GM23338 (cell line): Measurements from ENCODE around the gene CAAP1. TPM values are rescaled to one million over a fixed set of nuclear protein-coding genes. Genes with fewer than 3 reads are reported as not detected.

Experiments used
- ATAC-seq: fragments of 200-7000 bp; cut with Tn5 transposase; 3 replicates; pipeline ENCODE4 v1.9.1; 2020
- DNase-seq: peaks from one replicate; pipeline ENCODE4 v3.0.0-alpha.2; 2015; ENCODE audit warnings: low spot score
- H2AFZ ChIP-seq: fragments of 200-600 bp; sonication (generic); 2 replicates; pipeline ENCODE4 v1.8.0; 2016; ENCODE audit warnings: antibody characterized with exemption, mild to moderate bottlenecking, moderate library complexity
- H3F3A ChIP-seq: fragments of 200-600 bp; sonication (generic); replicated peaks from 2 replicates; pipeline ENCODE4 v1.8.0; 2017; ENCODE audit warnings: antibody characterized with exemption, mixed run types, low read depth
- H3K27ac ChIP-seq: fragments of 200-600 bp; sonication (generic); 2 replicates; pipeline ENCODE4 v1.6.1; 2016; ENCODE audit warnings: low read depth
- H3K27me3 ChIP-seq: fragments of 200-600 bp; sonication (generic); 2 replicates; pipeline ENCODE4 v1.8.0; 2016; ENCODE audit warnings: mild to moderate bottlenecking, mixed run types, moderate library complexity; ENCODE audit not compliant: insufficient read depth
- H3K36me3 ChIP-seq: fragments of 200-600 bp; sonication (generic); 2 replicates; pipeline ENCODE4 v1.8.0; 2016; ENCODE audit warnings: mild to moderate bottlenecking; ENCODE audit not compliant: insufficient read depth
- H3K4me1 ChIP-seq: fragments of 200-600 bp; sonication (generic); 2 replicates; pipeline ENCODE4 v1.8.0; 2016; ENCODE audit warnings: mild to moderate bottlenecking, moderate library complexity; ENCODE audit not compliant: insufficient read depth
- H3K4me2 ChIP-seq: fragments of 200-600 bp; sonication (generic); 2 replicates; pipeline ENCODE4 v1.7.1; 2017; ENCODE audit warnings: mixed run types
- H3K4me3 ChIP-seq: fragments of 200-600 bp; sonication (generic); 2 replicates; pipeline ENCODE4 v1.6.1; 2016; ENCODE audit warnings: mixed run types
- H3K79me2 ChIP-seq: fragments of 200-600 bp; sonication (generic); replicated peaks from 2 replicates; pipeline ENCODE4 v1.8.0; 2017; ENCODE audit warnings: mild to moderate bottlenecking; ENCODE audit not compliant: insufficient read depth
- H3K9me2 ChIP-seq: fragments of 200-600 bp; sonication (generic); 2 replicates; pipeline ENCODE4 v1.8.0; 2017; ENCODE audit not compliant: insufficient read depth
- H4K20me1 ChIP-seq: fragments of 200-600 bp; sonication (generic); replicated peaks from 2 replicates; pipeline ENCODE4 v1.8.0; 2017; ENCODE audit warnings: mild to moderate bottlenecking; ENCODE audit not compliant: insufficient read depth
- H3K27ac Mint-ChIP-seq: 2 replicates; pipeline ENCODE4 v1.8.0; 2020; ENCODE audit warnings: inconsistent platforms, mild to moderate bottlenecking, moderate library complexity, mixed read lengths
- H3K27me3 Mint-ChIP-seq: 3 replicates; pipeline ENCODE4 v1.8.0; 2022; ENCODE audit warnings: low read depth, mild to moderate bottlenecking, moderate library complexity, mixed read lengths, inconsistent platforms; ENCODE audit not compliant: insufficient read depth, poor library complexity
- H3K36me3 Mint-ChIP-seq: 3 replicates; pipeline ENCODE4 v1.8.0; 2021; ENCODE audit warnings: low read depth, mild to moderate bottlenecking, inconsistent platforms, moderate library complexity, mixed read lengths
- H3K4me1 Mint-ChIP-seq: 3 replicates; pipeline ENCODE4 v1.8.0; 2020; ENCODE audit warnings: mild to moderate bottlenecking, inconsistent platforms, mixed read lengths
- H3K4me3 Mint-ChIP-seq: 3 replicates; pipeline ENCODE4 v1.8.0; 2021; ENCODE audit warnings: moderate library complexity, mild to moderate bottlenecking, inconsistent platforms, mixed read lengths
- H3K9me3 Mint-ChIP-seq: 3 replicates; pipeline ENCODE4 v1.8.0; 2020; ENCODE audit warnings: moderate library complexity, mild to moderate bottlenecking, inconsistent platforms, mixed read lengths
- CREB1 ChIP-seq: fragments of 250-450 bp; sonication (Bioruptor Pico); IDR thresholded peaks from 2 replicates; pipeline ENCODE4 v1.5.0; 2020; ENCODE audit warnings: low read depth, mild to moderate bottlenecking, moderate library complexity
- EZH2 ChIP-seq: fragments of 200-600 bp; sonication (generic); IDR thresholded peaks from one replicate; pipeline ENCODE4 v1.8.0; 2017; ENCODE audit warnings: antibody characterized with exemption, mild to moderate bottlenecking, low read depth; ENCODE audit not compliant: unreplicated experiment
- EZH2phosphoT487 ChIP-seq: fragments of 200-600 bp; sonication (generic); IDR thresholded peaks from one replicate; pipeline ENCODE4 v1.8.1; 2018; ENCODE audit warnings: antibody characterized with exemption; ENCODE audit not compliant: unreplicated experiment
- JUNB ChIP-seq: IDR thresholded peaks from one replicate; pipeline ENCODE4 v1.6.1; 2016; ENCODE audit warnings: antibody characterized with exemption; ENCODE audit not compliant: unreplicated experiment
- NANOG ChIP-seq: IDR thresholded peaks from 2 replicates; pipeline ENCODE4 v1.6.1; 2016; ENCODE audit warnings: antibody characterized with exemption, borderline replicate concordance
- POLR2AphosphoS5 ChIP-seq: IDR thresholded peaks from 2 replicates; pipeline ENCODE4 v1.6.1; 2016; ENCODE audit warnings: antibody characterized with exemption, low read depth
- STAT1 ChIP-seq: IDR thresholded peaks from one replicate; pipeline ENCODE4 v1.6.1; 2016; ENCODE audit warnings: antibody characterized with exemption; ENCODE audit not compliant: unreplicated experiment
- ZNF114 ChIP-seq: fragments of 250-450 bp; sonication (Bioruptor Pico); IDR thresholded peaks from 2 replicates; pipeline ENCODE4 v1.5.0; 2020; ENCODE audit warnings: mild to moderate bottlenecking, moderate library complexity
- ZNF331 ChIP-seq: fragments of 250-450 bp; sonication (Bioruptor Pico); IDR thresholded peaks from 2 replicates; pipeline ENCODE4 v1.5.0; 2020; ENCODE audit warnings: low read depth, mild to moderate bottlenecking, moderate library complexity
- polyA plus RNA-seq: library from polyadenylated mRNA; unstranded; fragments of >200 nt; fragmentation: Nextera tagmentation; extraction: Ambion mirVana; gene quantifications from 2 replicates; pipeline ENCODE4 v1.2.1, GENCODE V29; 2016
- total RNA-seq: library from RNA; depleted of rRNA; stranded (reverse); fragments of >200 nt; shearing (Covaris generic); gene quantifications from 2 replicates; pipeline ENCODE4 v1.2.3, GENCODE V29; 2014
- TF ChIP-seq, protein P1 (sequence below): fragments of 250-450 bp; sonication (Bioruptor Pico); IDR thresholded peaks from 2 replicates; pipeline ENCODE4 v1.5.0; 2020; ENCODE audit warnings: mild to moderate bottlenecking, moderate library complexity
- TF ChIP-seq, protein P2 (sequence below): IDR thresholded peaks from 2 replicates; pipeline ENCODE4 v1.6.1; 2016; ENCODE audit warnings: antibody characterized with exemption
- TF ChIP-seq, protein P3 (sequence below): IDR thresholded peaks from one replicate; pipeline ENCODE4 v1.6.1; 2018; ENCODE audit warnings: antibody characterized with exemption; ENCODE audit not compliant: unreplicated experiment
- TF ChIP-seq, protein P4 (sequence below), 2 experiments: fragments of 200-600 bp in 1 of 2; sonication (generic) in 1 of 2; conservative IDR thresholded peaks; 2 replicates each; pipeline versions ENCODE4 v1.5.1 to v1.6.1; 2016 to 2017; ENCODE audit warnings: antibody characterized with exemption in 2 of 2, low read depth in 2 of 2, mild to moderate bottlenecking in 2 of 2, moderate library complexity in 1 of 2

Gene CAAP1
- total and polyA plus RNA-seq, 2 experiments from 2014 or later, result 47.9 to 59.7 TPM

DNA sequence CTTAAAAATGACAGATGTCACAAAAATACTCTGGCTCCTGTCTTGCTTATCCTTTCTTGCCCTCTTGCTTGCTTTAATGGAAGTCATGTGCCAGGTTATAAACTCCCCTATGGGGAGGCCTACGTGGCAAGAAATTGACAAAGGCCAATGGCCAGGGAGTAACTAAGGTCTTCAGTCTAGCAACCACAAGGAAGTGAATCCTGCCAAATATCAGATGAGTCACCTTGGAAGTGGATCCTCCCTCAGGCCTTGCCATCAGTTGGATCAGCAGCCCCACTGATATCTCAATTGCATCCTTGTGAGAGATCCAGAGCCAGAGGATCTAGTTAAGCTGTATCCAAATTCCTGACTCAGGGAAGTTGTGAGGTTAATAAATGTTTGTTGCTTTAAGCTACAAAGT lies 82.8 kb downstream of the CAAP1 start:
- H3K4me2 ChIP-seq, result no peak overlapping the region

More for the DNA sequence above, 82.8 kb downstream of the CAAP1 start:
- Histone ChIP-seq H3K79me2 (no peaks in the 10 kb centered on the region), H3K9me2 (peaks cover 4% of the 10 kb centered on the region), H2AFZ (no peak overlapping the region), H3K4me3 (no peak overlapping the region), H3K27ac (no peak overlapping the region), H3K4me1 (no peaks in the 10 kb centered on the region), H3K36me3 (no peaks in the 10 kb centered on the region), H3F3A (no peaks in the 10 kb centered on the region), H4K20me1 (no peaks in the 10 kb centered on the region), H3K27me3 (no peaks in the 10 kb centered on the region)
- no peak for DNase-seq
- H3K36me3 Mint-ChIP-seq, result no peaks in the 10 kb centered on the region
- H3K27me3 Mint-ChIP-seq, result no peaks in the 10 kb centered on the region
- no peaks in the 10 kb centered on the region for H3K4me1 Mint-ChIP-seq
- ATAC-seq, result no peak
- TF ChIP-seq, protein P1, sequence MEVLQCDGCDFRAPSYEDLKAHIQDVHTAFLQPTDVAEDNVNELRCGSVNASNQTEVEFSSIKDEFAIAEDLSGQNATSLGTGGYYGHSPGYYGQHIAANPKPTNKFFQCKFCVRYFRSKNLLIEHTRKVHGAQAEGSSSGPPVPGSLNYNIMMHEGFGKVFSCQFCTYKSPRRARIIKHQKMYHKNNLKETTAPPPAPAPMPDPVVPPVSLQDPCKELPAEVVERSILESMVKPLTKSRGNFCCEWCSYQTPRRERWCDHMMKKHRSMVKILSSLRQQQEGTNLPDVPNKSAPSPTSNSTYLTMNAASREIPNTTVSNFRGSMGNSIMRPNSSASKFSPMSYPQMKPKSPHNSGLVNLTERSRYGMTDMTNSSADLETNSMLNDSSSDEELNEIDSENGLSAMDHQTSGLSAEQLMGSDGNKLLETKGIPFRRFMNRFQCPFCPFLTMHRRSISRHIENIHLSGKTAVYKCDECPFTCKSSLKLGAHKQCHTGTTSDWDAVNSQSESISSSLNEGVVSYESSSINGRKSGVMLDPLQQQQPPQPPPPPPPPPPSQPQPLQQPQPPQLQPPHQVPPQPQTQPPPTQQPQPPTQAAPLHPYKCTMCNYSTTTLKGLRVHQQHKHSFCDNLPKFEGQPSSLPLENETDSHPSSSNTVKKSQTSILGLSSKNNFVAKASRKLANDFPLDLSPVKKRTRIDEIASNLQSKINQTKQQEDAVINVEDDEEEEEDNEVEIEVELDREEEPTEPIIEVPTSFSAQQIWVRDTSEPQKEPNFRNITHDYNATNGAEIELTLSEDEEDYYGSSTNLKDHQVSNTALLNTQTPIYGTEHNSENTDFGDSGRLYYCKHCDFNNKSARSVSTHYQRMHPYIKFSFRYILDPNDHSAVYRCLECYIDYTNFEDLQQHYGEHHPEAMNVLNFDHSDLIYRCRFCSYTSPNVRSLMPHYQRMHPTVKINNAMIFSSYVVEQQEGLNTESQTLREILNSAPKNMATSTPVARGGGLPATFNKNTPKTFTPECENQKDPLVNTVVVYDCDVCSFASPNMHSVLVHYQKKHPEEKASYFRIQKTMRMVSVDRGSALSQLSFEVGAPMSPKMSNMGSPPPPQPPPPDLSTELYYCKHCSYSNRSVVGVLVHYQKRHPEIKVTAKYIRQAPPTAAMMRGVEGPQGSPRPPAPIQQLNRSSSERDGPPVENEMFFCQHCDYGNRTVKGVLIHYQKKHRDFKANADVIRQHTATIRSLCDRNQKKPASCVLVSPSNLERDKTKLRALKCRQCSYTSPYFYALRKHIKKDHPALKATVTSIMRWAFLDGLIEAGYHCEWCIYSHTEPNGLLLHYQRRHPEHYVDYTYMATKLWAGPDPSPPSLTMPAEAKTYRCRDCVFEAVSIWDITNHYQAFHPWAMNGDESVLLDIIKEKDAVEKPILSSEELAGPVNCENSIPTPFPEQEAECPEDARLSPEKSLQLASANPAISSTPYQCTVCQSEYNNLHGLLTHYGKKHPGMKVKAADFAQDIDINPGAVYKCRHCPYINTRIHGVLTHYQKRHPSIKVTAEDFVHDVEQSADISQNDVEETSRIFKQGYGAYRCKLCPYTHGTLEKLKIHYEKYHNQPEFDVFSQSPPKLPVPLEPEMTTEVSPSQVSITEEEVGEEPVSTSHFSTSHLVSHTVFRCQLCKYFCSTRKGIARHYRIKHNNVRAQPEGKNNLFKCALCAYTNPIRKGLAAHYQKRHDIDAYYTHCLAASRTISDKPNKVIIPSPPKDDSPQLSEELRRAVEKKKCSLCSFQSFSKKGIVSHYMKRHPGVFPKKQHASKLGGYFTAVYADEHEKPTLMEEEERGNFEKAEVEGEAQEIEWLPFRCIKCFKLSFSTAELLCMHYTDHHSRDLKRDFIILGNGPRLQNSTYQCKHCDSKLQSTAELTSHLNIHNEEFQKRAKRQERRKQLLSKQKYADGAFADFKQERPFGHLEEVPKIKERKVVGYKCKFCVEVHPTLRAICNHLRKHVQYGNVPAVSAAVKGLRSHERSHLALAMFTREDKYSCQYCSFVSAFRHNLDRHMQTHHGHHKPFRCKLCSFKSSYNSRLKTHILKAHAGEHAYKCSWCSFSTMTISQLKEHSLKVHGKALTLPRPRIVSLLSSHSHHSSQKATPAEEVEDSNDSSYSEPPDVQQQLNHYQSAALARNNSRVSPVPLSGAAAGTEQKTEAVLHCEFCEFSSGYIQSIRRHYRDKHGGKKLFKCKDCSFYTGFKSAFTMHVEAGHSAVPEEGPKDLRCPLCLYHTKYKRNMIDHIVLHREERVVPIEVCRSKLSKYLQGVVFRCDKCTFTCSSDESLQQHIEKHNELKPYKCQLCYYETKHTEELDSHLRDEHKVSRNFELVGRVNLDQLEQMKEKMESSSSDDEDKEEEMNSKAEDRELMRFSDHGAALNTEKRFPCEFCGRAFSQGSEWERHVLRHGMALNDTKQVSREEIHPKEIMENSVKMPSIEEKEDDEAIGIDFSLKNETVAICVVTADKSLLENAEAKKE (CRISPR knock-in tag), result no peak
- TF ChIP-seq EZH2phosphoT487 (no peak), NANOG (no peak), ZNF331 (no peak), CREB1 (CRISPR knock-in tag) (no peak), STAT1 (no peak), JUNB (no peak), ZNF114 (CRISPR knock-in tag) (no peak), POLR2AphosphoS5 (no peak), EZH2 (no peak)
- TF ChIP-seq, protein P2, sequence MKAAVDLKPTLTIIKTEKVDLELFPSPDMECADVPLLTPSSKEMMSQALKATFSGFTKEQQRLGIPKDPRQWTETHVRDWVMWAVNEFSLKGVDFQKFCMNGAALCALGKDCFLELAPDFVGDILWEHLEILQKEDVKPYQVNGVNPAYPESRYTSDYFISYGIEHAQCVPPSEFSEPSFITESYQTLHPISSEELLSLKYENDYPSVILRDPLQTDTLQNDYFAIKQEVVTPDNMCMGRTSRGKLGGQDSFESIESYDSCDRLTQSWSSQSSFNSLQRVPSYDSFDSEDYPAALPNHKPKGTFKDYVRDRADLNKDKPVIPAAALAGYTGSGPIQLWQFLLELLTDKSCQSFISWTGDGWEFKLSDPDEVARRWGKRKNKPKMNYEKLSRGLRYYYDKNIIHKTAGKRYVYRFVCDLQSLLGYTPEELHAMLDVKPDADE, result no peak
- TF ChIP-seq, protein P3, sequence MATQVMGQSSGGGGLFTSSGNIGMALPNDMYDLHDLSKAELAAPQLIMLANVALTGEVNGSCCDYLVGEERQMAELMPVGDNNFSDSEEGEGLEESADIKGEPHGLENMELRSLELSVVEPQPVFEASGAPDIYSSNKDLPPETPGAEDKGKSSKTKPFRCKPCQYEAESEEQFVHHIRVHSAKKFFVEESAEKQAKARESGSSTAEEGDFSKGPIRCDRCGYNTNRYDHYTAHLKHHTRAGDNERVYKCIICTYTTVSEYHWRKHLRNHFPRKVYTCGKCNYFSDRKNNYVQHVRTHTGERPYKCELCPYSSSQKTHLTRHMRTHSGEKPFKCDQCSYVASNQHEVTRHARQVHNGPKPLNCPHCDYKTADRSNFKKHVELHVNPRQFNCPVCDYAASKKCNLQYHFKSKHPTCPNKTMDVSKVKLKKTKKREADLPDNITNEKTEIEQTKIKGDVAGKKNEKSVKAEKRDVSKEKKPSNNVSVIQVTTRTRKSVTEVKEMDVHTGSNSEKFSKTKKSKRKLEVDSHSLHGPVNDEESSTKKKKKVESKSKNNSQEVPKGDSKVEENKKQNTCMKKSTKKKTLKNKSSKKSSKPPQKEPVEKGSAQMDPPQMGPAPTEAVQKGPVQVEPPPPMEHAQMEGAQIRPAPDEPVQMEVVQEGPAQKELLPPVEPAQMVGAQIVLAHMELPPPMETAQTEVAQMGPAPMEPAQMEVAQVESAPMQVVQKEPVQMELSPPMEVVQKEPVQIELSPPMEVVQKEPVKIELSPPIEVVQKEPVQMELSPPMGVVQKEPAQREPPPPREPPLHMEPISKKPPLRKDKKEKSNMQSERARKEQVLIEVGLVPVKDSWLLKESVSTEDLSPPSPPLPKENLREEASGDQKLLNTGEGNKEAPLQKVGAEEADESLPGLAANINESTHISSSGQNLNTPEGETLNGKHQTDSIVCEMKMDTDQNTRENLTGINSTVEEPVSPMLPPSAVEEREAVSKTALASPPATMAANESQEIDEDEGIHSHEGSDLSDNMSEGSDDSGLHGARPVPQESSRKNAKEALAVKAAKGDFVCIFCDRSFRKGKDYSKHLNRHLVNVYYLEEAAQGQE, result no peak
- TF ChIP-seq, protein P4, sequence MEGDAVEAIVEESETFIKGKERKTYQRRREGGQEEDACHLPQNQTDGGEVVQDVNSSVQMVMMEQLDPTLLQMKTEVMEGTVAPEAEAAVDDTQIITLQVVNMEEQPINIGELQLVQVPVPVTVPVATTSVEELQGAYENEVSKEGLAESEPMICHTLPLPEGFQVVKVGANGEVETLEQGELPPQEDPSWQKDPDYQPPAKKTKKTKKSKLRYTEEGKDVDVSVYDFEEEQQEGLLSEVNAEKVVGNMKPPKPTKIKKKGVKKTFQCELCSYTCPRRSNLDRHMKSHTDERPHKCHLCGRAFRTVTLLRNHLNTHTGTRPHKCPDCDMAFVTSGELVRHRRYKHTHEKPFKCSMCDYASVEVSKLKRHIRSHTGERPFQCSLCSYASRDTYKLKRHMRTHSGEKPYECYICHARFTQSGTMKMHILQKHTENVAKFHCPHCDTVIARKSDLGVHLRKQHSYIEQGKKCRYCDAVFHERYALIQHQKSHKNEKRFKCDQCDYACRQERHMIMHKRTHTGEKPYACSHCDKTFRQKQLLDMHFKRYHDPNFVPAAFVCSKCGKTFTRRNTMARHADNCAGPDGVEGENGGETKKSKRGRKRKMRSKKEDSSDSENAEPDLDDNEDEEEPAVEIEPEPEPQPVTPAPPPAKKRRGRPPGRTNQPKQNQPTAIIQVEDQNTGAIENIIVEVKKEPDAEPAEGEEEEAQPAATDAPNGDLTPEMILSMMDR (conservative IDR thresholded peaks at IDR 0.05; ENCODE audit: low read depth in 2 of 2), result no peak
- H3K27ac Mint-ChIP-seq, result no peak overlapping the region
- H3K4me3 Mint-ChIP-seq, result no peak overlapping the region
- no peaks in the 10 kb centered on the region for H3K9me3 Mint-ChIP-seq
